Testis (tissue), 3 donors: ENCODE results near the gene SLC9A9. TPM values are rescaled to one million over a fixed set of nuclear protein-coding genes. Genes with fewer than 3 reads are reported as not detected.
"Not testable (repeated sequence)": the region's sequence is repeated elsewhere in the genome, so short reads cannot be mapped to it uniquely, and the experiment has no call there.

Experiments
- DNase-seq: peaks from one replicate; pipeline ENCODE4 v3.0.0-alpha.2; 2019
- H3K27ac ChIP-seq, 2 donors: fragments of 200-600 bp; sonication (generic); one replicate each; pipeline ENCODE4 v1.5.1; 2019
- H3K27me3 ChIP-seq: fragments of 200-600 bp; sonication (generic); one replicate; pipeline ENCODE4 v1.5.1; 2019
- H3K36me3 ChIP-seq: fragments of 200-600 bp; sonication (generic); one replicate; pipeline ENCODE4 v1.5.1; 2017; ENCODE audit warnings: low read depth; ENCODE audit errors: missing control alignments
- H3K4me1 ChIP-seq: fragments of 200-600 bp; sonication (generic); one replicate; pipeline ENCODE4 v1.5.1; 2019
- H3K4me3 ChIP-seq, 2 donors: fragments of 200-600 bp; sonication (generic); one replicate each; pipeline ENCODE4 v1.5.1; 2017 to 2019
- H3K9me3 ChIP-seq: fragments of 200-600 bp; sonication (generic); one replicate; pipeline ENCODE4 v1.5.1; 2017
- CTCF ChIP-seq, 3 experiments: fragments of 450-650 bp in 2 of 3; fragments of 200-600 bp in 1 of 3; sonication (generic) in 1 of 3; IDR thresholded peaks; one replicate each; pipeline ENCODE4 v1.5.1; 2016 to 2019; ENCODE audit warnings: antibody characterized with exemption in 3 of 3, mild to moderate bottlenecking in 2 of 3, moderate library complexity in 1 of 3
- POLR2A ChIP-seq: fragments of 450-650 bp; IDR thresholded peaks from one replicate; pipeline ENCODE4 v1.6.1; 2017; ENCODE audit warnings: antibody characterized with exemption, mild to moderate bottlenecking, moderate library complexity
- WGBS, 2 donors: methylation state at CpG; one replicate each; pipeline ENCODE4 v1.1.5; 2018; 5-methylcytosine and 5-hydroxymethylcytosine counted together
- intact Hi-C: fragments of 100-400 bp; cut with DNase I; formaldehyde crosslinking; loops from one replicate; pipeline ENCODE4 v1.15.1; 2023; ENCODE audit warnings: low total_unique reads
- polyA plus RNA-seq: library from polyadenylated mRNA; stranded (reverse); fragments of 350-450 nt; fragmentation: Illumina TruSeq; extraction: RNeasy Lipid Tissue Mini Kit (QIAGEN cat#74804); gene quantifications from one replicate; pipeline ENCODE4 v1.2.3, GENCODE V29; 2014; ENCODE audit warnings: low read depth, low replicate concordance; ENCODE audit not compliant: insufficient read depth
- total RNA-seq, 2 donors: library from RNA; depleted of rRNA; stranded (reverse); fragments of >200 nt; gene quantifications; one replicate each; pipeline ENCODE4 v1.2.3, GENCODE V29; 2016

SLC9A9 gene
- total and polyA plus RNA-seq, 3 donors from 2014 or later, result 2.7 to 6.6 (median 4.3) TPM

GRCh38 chr3:143433787-143434378 is 414.4 kb downstream of the SLC9A9 start:
- H3K27me3 ChIP-seq, result no peaks in the 10 kb centered on the region
- H3K36me3 ChIP-seq, result no peaks in the 10 kb centered on the region
- TF ChIP-seq POLR2A (no peak), CTCF (IDR thresholded peaks at IDR 0.05) (peak in 1 of 3 experiments; percentile 43)
- intact Hi-C loops, result no loop called here
- no peaks in the 10 kb centered on the region for H3K9me3 ChIP-seq
- no peak for DNase-seq
- no peak overlapping the region for H3K4me3 ChIP-seq
- no peak overlapping the region for H3K27ac ChIP-seq
- WGBS, 2 donors, result 77 to 78% methylated on average over 4 of the region's 4 CpGs
- no peaks in the 10 kb centered on the region for H3K4me1 ChIP-seq

DNA sequence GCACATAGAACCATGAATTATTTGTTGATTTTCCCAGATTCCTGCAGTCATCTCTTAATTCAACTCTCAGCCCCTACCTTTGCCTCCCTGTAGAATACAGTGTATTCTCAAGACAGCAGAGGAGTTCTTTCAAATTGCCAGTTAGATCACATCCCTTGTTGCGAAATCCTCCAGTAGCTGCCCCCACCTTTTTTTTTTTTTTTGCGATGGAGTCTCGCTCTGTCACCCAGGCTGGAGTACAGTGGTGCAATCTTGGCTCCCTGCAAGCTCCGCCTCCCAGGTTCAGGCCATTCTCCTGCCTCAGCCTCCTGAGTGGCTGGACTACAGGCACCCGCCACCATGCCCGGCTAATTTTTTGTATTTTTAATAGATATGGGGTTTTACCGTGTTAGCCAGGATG is 417.0 kb downstream of the SLC9A9 start:
- H3K9me3 ChIP-seq, H3K4me1 ChIP-seq, H3K4me3 ChIP-seq, DNase-seq, H3K27ac ChIP-seq, intact Hi-C loops, H3K36me3 ChIP-seq, H3K27me3 ChIP-seq: not testable (repeated sequence)
- 93 to 97% methylated on average over 7 of the region's 7 CpGs for WGBS, 2 donors

DNA sequence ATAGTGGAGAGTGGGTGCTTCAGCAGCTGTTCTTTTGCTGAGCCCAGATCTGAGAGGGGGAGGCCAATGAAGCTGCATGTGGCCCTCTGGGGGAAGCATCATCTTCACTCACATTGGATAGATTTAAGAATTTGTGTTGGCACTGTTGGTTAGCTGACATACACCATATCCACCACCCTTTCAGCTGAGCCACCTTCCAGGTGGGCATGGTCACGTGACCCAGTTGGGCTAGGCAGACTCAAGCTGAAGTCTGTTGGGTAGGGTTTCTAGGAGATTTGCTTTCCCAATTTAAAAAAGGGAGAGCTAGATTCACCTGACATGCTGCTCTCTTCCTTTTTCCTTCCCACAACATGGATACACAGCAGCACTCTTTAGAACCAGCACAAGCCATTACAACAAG is 417.7 kb downstream of the SLC9A9 start:
- no peak for DNase-seq
- Histone ChIP-seq H3K27ac (no peak overlapping the region), H3K27me3 (no peaks in the 10 kb centered on the region), H3K36me3 (no peaks in the 10 kb centered on the region), H3K4me1 (no peaks in the 10 kb centered on the region), H3K4me3 (no peak overlapping the region), H3K9me3 (no peaks in the 10 kb centered on the region)
- WGBS, 2 donors, result 89 to 96% methylated on average over 1 of the region's 1 CpG
- TF ChIP-seq POLR2A (no peak), CTCF (IDR thresholded peaks at IDR 0.05) (no peak)
- intact Hi-C loops, result no loop called here

GRCh38 chr3:143429628-143430514 is 418.4 kb downstream of the SLC9A9 start:
- Histone ChIP-seq H3K4me3 (no peak overlapping the region), H3K27ac (no peak overlapping the region), H3K27me3 (no peaks in the 10 kb centered on the region), H3K4me1 (no peaks in the 10 kb centered on the region), H3K9me3 (no peaks in the 10 kb centered on the region), H3K36me3 (no peaks in the 10 kb centered on the region)
- WGBS, 2 donors, result 89 to 97% methylated on average over 5 of the region's 5 CpGs
- intact Hi-C loops, result no loop called here
- TF ChIP-seq CTCF (IDR thresholded peaks at IDR 0.05), result no peak
- TF ChIP-seq POLR2A, result no peak
- DNase-seq, result no peak

- Histone ChIP-seq H3K27me3 (no peaks in the 10 kb centered on the region), H3K4me3 (no peak overlapping the region), H3K36me3 (no peaks in the 10 kb centered on the region), H3K9me3 (no peaks in the 10 kb centered on the region), H3K4me1 (no peaks in the 10 kb centered on the region), H3K27ac (no peak overlapping the region)
- TF ChIP-seq POLR2A, result no peak
- TF ChIP-seq CTCF (IDR thresholded peaks at IDR 0.05), result no peak
- WGBS, 2 donors, result 78 to 79% methylated on average over 1 of the region's 1 CpG
- intact Hi-C loops, result no loop called here
- DNase-seq, result no peak
These were observed 420.0 kb downstream of the SLC9A9 start for GRCh38 chr3:143428294-143428693.
